COR-L47 (cell line): Measurements from ENCODE around the gene AJAP1.

Experiments used
- DNase-seq: peaks from one replicate; lab custom pipeline; 2025; lab: John Stamatoyannopoulos, UW

AJAP1 gene

GRCh38 chr1:4837031-4837600, 182.7 kb downstream of the AJAP1 start:
- no peak for DNase-seq

DNA sequence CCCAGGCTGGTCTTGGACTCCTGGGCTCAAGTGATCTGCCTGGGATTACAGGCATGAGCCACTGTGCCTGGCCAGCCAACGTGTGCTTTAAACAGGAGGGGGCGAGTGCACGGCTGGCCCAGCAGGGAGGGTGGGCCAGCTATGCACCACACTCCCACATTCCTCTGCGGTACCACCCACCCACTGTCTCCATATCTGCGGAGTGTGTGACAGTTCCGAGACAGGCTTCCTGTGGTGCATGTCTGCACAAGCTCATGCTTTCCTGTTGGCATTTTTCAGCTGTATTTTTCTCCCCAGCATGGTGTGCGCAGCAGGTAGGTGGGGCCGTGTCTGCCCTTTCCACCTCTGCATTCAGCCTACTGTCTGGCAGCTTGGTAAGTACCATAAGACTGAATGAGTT, 183.3 kb downstream of the AJAP1 start:
- no peak for DNase-seq

- DNase-seq: no peak
Measured at GRCh38 chr1:4838231-4838630, 183.8 kb downstream of the AJAP1 start.
